Natural killer cell (primary cell): Measurements from ENCODE around the gene KLK12. TPM values are rescaled to one million over a fixed set of nuclear protein-coding genes. Genes with fewer than 3 reads are reported as not detected.

Experiments
- ATAC-seq, 3 donors: fragments of 150-1000 bp in 2 of 3; fragments of 200-7000 bp in 1 of 3; cut with Tn5 transposase; 1 replicate in 1 of 3; 2 replicates in 2 of 3; pipeline ENCODE4 v1.10.0; 2021; ENCODE audit warnings: mild to moderate bottlenecking in 2 of 3, moderate library complexity in 2 of 3
- DNase-seq, 2 donors: peaks; one replicate each; pipeline versions ENCODE4 v3.0.0 to v3.0.0-alpha.2; 2013 to 2021; ENCODE audit warnings: mixed read lengths in 1 of 2
- H3K27ac ChIP-seq: one replicate; pipeline ENCODE4 v1.5.1; 2013; ENCODE audit warnings: mild to moderate bottlenecking, low read length
- H3K27me3 ChIP-seq: one replicate; pipeline ENCODE4 v1.6.1; 2013; ENCODE audit warnings: low read length; ENCODE audit not compliant: control insufficient read depth, insufficient read depth
- H3K36me3 ChIP-seq: one replicate; pipeline ENCODE4 v1.6.1; 2013; ENCODE audit warnings: low read length; ENCODE audit not compliant: control insufficient read depth, insufficient read depth
- H3K4me1 ChIP-seq: one replicate; pipeline ENCODE4 v1.6.1; 2013; ENCODE audit warnings: low read length; ENCODE audit not compliant: control insufficient read depth, insufficient read depth
- H3K4me3 ChIP-seq: one replicate; pipeline ENCODE4 v1.5.1; 2013; ENCODE audit warnings: low read length
- H3K9me3 ChIP-seq: one replicate; pipeline ENCODE4 v1.6.1; 2013; ENCODE audit warnings: low read length; ENCODE audit not compliant: control insufficient read depth, insufficient read depth
- H3K27ac Mint-ChIP-seq, 2 donors: one replicate each; pipeline ENCODE4 v1.8.0; 2022; ENCODE audit warnings: mild to moderate bottlenecking in 2 of 2, mixed read lengths in 2 of 2, moderate library complexity in 1 of 2
- H3K27me3 Mint-ChIP-seq, 2 donors: one replicate each; pipeline ENCODE4 v1.8.0; 2022; ENCODE audit warnings: low read depth in 2 of 2, mixed read lengths in 2 of 2
- H3K36me3 Mint-ChIP-seq: one replicate; pipeline ENCODE4 v1.8.0; 2022; ENCODE audit warnings: mixed read lengths
- H3K4me1 Mint-ChIP-seq, 2 donors: one replicate each; pipeline ENCODE4 v1.8.0; 2022; ENCODE audit warnings: mixed read lengths in 2 of 2
- H3K4me3 Mint-ChIP-seq: one replicate; pipeline ENCODE4 v1.8.0; 2022; ENCODE audit warnings: mild to moderate bottlenecking, moderate library complexity, mixed read lengths
- H3K9me3 Mint-ChIP-seq, 2 donors: one replicate each; pipeline ENCODE4 v1.8.0; 2022; ENCODE audit warnings: mixed read lengths in 2 of 2
- CTCF ChIP-seq: fragments of 200-600 bp; IDR thresholded peaks from one replicate; pipeline ENCODE4 v1.8.0; 2022; ENCODE audit warnings: antibody characterized with exemption
- WGBS: methylation state at CpG from one replicate; pipeline ENCODE4 v1.1.7; 2013; ENCODE audit warnings: missing lambda C conversion rate; ENCODE audit not compliant: insufficient coverage; 5-methylcytosine and 5-hydroxymethylcytosine counted together
- intact Hi-C: fragments of 100-400 bp; cut with micrococcal nuclease; formaldehyde crosslinking; loops from one replicate; pipeline ENCODE4 v1.14.2; 2022
- total RNA-seq, 4 donors: library from RNA; stranded (reverse); fragments of 120-200 nt in 1 of 4; gene quantifications; one replicate each; pipeline versions ENCODE4 v1.2.3 to v1.2.4, GENCODE V29; 2013 to 2022

The KLK12 gene
- total RNA-seq, 3 donors from 2014 or later (not counting 1 experiment from before 2014, with no cell fraction given): not detected

GRCh38 chr19:51044327-51044726 is 9.5 kb upstream of the KLK12 start:
- Mint-ChIP-seq H3K4me1 (no peaks in the 10 kb centered on the region), H3K4me3 (no peak overlapping the region), H3K36me3 (no peaks in the 10 kb centered on the region), H3K27me3 (peaks cover 12 to 15% of the 10 kb centered on the region in 2 donors), H3K9me3 (no peaks in the 10 kb centered on the region), H3K27ac (no peak overlapping the region)
- intact Hi-C loops: no loop called here
- no peak for ATAC-seq
- Histone ChIP-seq H3K36me3 (no peaks in the 10 kb centered on the region), H3K4me3 (no peak overlapping the region), H3K9me3 (no peaks in the 10 kb centered on the region), H3K27ac (no peak overlapping the region), H3K4me1 (no peaks in the 10 kb centered on the region), H3K27me3 (no peaks in the 10 kb centered on the region)
- no peak for TF ChIP-seq CTCF
- WGBS: 89% methylated on average over 10 of the region's 11 CpGs
- DNase-seq: no peak

- H3K9me3 Mint-ChIP-seq: no peaks in the 10 kb centered on the region
- H3K27me3 Mint-ChIP-seq: peaks cover 12 to 15% of the 10 kb centered on the region in 2 donors
- Histone ChIP-seq H3K27ac (no peak overlapping the region), H3K27me3 (no peaks in the 10 kb centered on the region), H3K36me3 (no peaks in the 10 kb centered on the region), H3K9me3 (no peaks in the 10 kb centered on the region), H3K4me3 (no peak overlapping the region), H3K4me1 (no peaks in the 10 kb centered on the region)
- DNase-seq: no peak
- intact Hi-C loops: no loop called here
- H3K27ac Mint-ChIP-seq: no peak overlapping the region
- WGBS: 88% methylated on average over 8 of the region's 9 CpGs
- no peak for TF ChIP-seq CTCF
- no peaks in the 10 kb centered on the region for H3K36me3 Mint-ChIP-seq
- H3K4me1 Mint-ChIP-seq: no peaks in the 10 kb centered on the region
- no peak overlapping the region for H3K4me3 Mint-ChIP-seq
- no peak for ATAC-seq
These were observed 8.7 kb upstream of the KLK12 start for GRCh38 chr19:51043497-51043896.

GRCh38 chr19:51040151-51040550 is 5.3 kb upstream of the KLK12 start:
- ATAC-seq: no peak
- no peak for TF ChIP-seq CTCF
- Mint-ChIP-seq H3K4me3 (no peak overlapping the region), H3K9me3 (no peaks in the 10 kb centered on the region), H3K4me1 (no peaks in the 10 kb centered on the region), H3K27ac (no peak overlapping the region), H3K27me3 (peaks cover 3 to 7% of the 10 kb centered on the region in 2 donors), H3K36me3 (no peaks in the 10 kb centered on the region)
- H3K9me3 ChIP-seq: no peaks in the 10 kb centered on the region
- 87% methylated on average over 3 of the region's 6 CpGs for WGBS
- no peaks in the 10 kb centered on the region for H3K4me1 ChIP-seq
- no peaks in the 10 kb centered on the region for H3K27me3 ChIP-seq
- no peak for DNase-seq
- no peak overlapping the region for H3K27ac ChIP-seq
- intact Hi-C loops: no loop called here
- no peak overlapping the region for H3K4me3 ChIP-seq
- no peaks in the 10 kb centered on the region for H3K36me3 ChIP-seq

GRCh38 chr19:51036519-51036918 is 1.7 kb upstream of the KLK12 start:
- ATAC-seq (no peak), DNase-seq (no peak)
- no peaks in the 10 kb centered on the region for H3K27me3 ChIP-seq
- Mint-ChIP-seq H3K4me1 (no peaks in the 10 kb centered on the region), H3K4me3 (no peak overlapping the region), H3K36me3 (no peaks in the 10 kb centered on the region), H3K27me3 (peaks cover 18 to 21% of the 10 kb centered on the region in 2 donors), H3K9me3 (no peaks in the 10 kb centered on the region), H3K27ac (no peak overlapping the region)
- intact Hi-C loops: no loop called here
- WGBS: 68% methylated on average over 9 of the region's 9 CpGs
- TF ChIP-seq CTCF: no peak
- no peak overlapping the region for H3K27ac ChIP-seq
- H3K4me1 ChIP-seq: no peaks in the 10 kb centered on the region
- no peaks in the 10 kb centered on the region for H3K9me3 ChIP-seq
- H3K36me3 ChIP-seq: no peaks in the 10 kb centered on the region
- no peak overlapping the region for H3K4me3 ChIP-seq
